ENCODE results near the gene SYT15. TPM values are rescaled to one million over a fixed set of nuclear protein-coding genes. Genes with fewer than 3 reads are reported as not detected.

Gene SYT15
- total RNA-seq, 1 donor from 2014 or later: 1.4 TPM

Other genes starting within 250 kb of the SYT15 start
- gene ANXA8L1, start 203.4 kb upstream of the SYT15 start, total RNA-seq: 0.59 and 1.5 TPM in 2 replicates
- 0.48 and 0.53 TPM in 2 replicates for gene NPY4R, start 113.2 kb upstream of the SYT15 start, total RNA-seq
- gene GPRIN2, start 22.5 kb upstream of the SYT15 start, total RNA-seq: 2.2 and 3.0 TPM in 2 replicates

All from astrocyte (in vitro differentiated cells and primary cell).